HG02970 (cell line): ENCODE data around the gene FAM222A.

Source experiments
- ATAC-seq: cut with Tn5 transposase; IDR thresholded peaks from one replicate; pipeline ENCODE4 v1.9.1; 2021; ENCODE audit warnings: mild to moderate bottlenecking, moderate library complexity, moderate number of reproducible peaks; ENCODE audit not compliant: unreplicated experiment, low FRiP score

The FAM222A gene

GRCh38 chr12:109723311-109723881, 9.8 kb downstream of the FAM222A start:
- no peak for ATAC-seq

- no peak for ATAC-seq
Measured at GRCh38 chr12:109724321-109724892, 10.8 kb downstream of the FAM222A start.

- ATAC-seq: no peak
Measured at GRCh38 chr12:109725321-109726105, 11.9 kb downstream of the FAM222A start.

GRCh38 chr12:109726106-109726497, 12.5 kb downstream of the FAM222A start:
- ATAC-seq: no peak

GRCh38 chr12:109726511-109727038, 12.9 kb downstream of the FAM222A start:
- no peak for ATAC-seq

- no peak for ATAC-seq
Measured at GRCh38 chr12:109727039-109727723, 13.6 kb downstream of the FAM222A start.

- no peak for ATAC-seq
Measured at GRCh38 chr12:109727746-109728726, 14.4 kb downstream of the FAM222A start.

- no peak for ATAC-seq
Measured at GRCh38 chr12:109728921-109729320, 15.3 kb downstream of the FAM222A start.

- no peak for ATAC-seq
Measured at GRCh38 chr12:109729371-109729781, 15.8 kb downstream of the FAM222A start.

- ATAC-seq: no peak
Measured at GRCh38 chr12:109729801-109730200, 16.2 kb downstream of the FAM222A start.

GRCh38 chr12:109730306-109731145, 16.9 kb downstream of the FAM222A start:
- no peak for ATAC-seq

- ATAC-seq: no peak
Measured at GRCh38 chr12:109731231-109731731, 17.7 kb downstream of the FAM222A start.

- no peak for ATAC-seq
Measured at GRCh38 chr12:109731806-109732205, 18.2 kb downstream of the FAM222A start.

GRCh38 chr12:109732321-109733305, 19.0 kb downstream of the FAM222A start:
- ATAC-seq: no peak

- no peak for ATAC-seq
Measured at GRCh38 chr12:109734219-109735000, 20.8 kb downstream of the FAM222A start.

- ATAC-seq: no peak
Measured at GRCh38 chr12:109735051-109735521, 21.5 kb downstream of the FAM222A start.
